Measurements from ENCODE around the gene LPAR2. TPM values are rescaled to one million over a fixed set of nuclear protein-coding genes. Genes with fewer than 3 reads are reported as not detected.
A peak's percentile ranks its signal among the peaks of the same experiment; 100 is the strongest.

The LPAR2 gene
- total and polyA plus RNA-seq, 10 of the 15 experiments (the other 5 are each of a cell fraction or from before 2014, with no cell fraction given) = 0.98 to 23.8 (median 10.2) TPM

- TF ChIP-seq SMC3 (IDR thresholded peaks at IDR 0.05; ENCODE audit: borderline replicate concordance, low read length) (no peak), PAX8 (IDR thresholded peaks at IDR 0.05) (no peak), EZH2 (IDR thresholded peaks at IDR 0.05; ENCODE audit: borderline replicate concordance, control insufficient read depth, low read depth, low read length) (no peak), MYB (IDR thresholded peaks at IDR 0.05; ENCODE audit: borderline replicate concordance, low read depth, low read length) (no peak), IRF5 (IDR thresholded peaks at IDR 0.05; ENCODE audit: borderline replicate concordance) (no peak), SMAD5 (IDR thresholded peaks at IDR 0.05; ENCODE audit: low read depth) (no peak), SIX5 (IDR thresholded peaks at IDR 0.05; ENCODE audit: low read depth, low read length, severe bottlenecking) (no peak), FOS (IDR thresholded peaks at IDR 0.05; ENCODE audit: borderline replicate concordance, extremely low read depth, insufficient read length) (no peak), BMI1 (IDR thresholded peaks at IDR 0.05; ENCODE audit: borderline replicate concordance) (no peak), TCF3 (IDR thresholded peaks at IDR 0.05; ENCODE audit: borderline replicate concordance, insufficient read depth, low read depth, low read length) (no peak), ZNF207 (IDR thresholded peaks at IDR 0.05; ENCODE audit: borderline replicate concordance) (no peak), TCF12 (IDR thresholded peaks at IDR 0.05; ENCODE audit: low read depth, low read length) (0 out of 2 replicates have a peak, but pooled peaks have one; percentile 9), E2F4 (IDR thresholded peaks at IDR 0.05; ENCODE audit: low read depth, low read length) (no peak), ZNF274 (IDR thresholded peaks at IDR 0.05; ENCODE audit: insufficient read depth, insufficient read length) (no peak), SREBF2 (IDR thresholded peaks at IDR 0.05; ENCODE audit: low read length) (no peak), IKZF1 (conservative IDR thresholded peaks at IDR 0.05) (peak; percentile 66), RAD51 (IDR thresholded peaks at IDR 0.05) (peak; percentile 29; the same call in 1 of the 2 replicates), TARDBP (IDR thresholded peaks at IDR 0.05; ENCODE audit: borderline replicate concordance) (no peak)
- TF ChIP-seq, protein P1, sequence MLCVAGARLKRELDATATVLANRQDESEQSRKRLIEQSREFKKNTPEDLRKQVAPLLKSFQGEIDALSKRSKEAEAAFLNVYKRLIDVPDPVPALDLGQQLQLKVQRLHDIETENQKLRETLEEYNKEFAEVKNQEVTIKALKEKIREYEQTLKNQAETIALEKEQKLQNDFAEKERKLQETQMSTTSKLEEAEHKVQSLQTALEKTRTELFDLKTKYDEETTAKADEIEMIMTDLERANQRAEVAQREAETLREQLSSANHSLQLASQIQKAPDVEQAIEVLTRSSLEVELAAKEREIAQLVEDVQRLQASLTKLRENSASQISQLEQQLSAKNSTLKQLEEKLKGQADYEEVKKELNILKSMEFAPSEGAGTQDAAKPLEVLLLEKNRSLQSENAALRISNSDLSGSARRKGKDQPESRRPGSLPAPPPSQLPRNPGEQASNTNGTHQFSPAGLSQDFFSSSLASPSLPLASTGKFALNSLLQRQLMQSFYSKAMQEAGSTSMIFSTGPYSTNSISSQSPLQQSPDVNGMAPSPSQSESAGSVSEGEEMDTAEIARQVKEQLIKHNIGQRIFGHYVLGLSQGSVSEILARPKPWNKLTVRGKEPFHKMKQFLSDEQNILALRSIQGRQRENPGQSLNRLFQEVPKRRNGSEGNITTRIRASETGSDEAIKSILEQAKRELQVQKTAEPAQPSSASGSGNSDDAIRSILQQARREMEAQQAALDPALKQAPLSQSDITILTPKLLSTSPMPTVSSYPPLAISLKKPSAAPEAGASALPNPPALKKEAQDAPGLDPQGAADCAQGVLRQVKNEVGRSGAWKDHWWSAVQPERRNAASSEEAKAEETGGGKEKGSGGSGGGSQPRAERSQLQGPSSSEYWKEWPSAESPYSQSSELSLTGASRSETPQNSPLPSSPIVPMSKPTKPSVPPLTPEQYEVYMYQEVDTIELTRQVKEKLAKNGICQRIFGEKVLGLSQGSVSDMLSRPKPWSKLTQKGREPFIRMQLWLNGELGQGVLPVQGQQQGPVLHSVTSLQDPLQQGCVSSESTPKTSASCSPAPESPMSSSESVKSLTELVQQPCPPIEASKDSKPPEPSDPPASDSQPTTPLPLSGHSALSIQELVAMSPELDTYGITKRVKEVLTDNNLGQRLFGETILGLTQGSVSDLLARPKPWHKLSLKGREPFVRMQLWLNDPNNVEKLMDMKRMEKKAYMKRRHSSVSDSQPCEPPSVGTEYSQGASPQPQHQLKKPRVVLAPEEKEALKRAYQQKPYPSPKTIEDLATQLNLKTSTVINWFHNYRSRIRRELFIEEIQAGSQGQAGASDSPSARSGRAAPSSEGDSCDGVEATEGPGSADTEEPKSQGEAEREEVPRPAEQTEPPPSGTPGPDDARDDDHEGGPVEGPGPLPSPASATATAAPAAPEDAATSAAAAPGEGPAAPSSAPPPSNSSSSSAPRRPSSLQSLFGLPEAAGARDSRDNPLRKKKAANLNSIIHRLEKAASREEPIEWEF (IDR thresholded peaks at IDR 0.05; ENCODE audit: insufficient replicate concordance, low read depth, low read length) = no peak
- TF ChIP-seq, protein P2, sequence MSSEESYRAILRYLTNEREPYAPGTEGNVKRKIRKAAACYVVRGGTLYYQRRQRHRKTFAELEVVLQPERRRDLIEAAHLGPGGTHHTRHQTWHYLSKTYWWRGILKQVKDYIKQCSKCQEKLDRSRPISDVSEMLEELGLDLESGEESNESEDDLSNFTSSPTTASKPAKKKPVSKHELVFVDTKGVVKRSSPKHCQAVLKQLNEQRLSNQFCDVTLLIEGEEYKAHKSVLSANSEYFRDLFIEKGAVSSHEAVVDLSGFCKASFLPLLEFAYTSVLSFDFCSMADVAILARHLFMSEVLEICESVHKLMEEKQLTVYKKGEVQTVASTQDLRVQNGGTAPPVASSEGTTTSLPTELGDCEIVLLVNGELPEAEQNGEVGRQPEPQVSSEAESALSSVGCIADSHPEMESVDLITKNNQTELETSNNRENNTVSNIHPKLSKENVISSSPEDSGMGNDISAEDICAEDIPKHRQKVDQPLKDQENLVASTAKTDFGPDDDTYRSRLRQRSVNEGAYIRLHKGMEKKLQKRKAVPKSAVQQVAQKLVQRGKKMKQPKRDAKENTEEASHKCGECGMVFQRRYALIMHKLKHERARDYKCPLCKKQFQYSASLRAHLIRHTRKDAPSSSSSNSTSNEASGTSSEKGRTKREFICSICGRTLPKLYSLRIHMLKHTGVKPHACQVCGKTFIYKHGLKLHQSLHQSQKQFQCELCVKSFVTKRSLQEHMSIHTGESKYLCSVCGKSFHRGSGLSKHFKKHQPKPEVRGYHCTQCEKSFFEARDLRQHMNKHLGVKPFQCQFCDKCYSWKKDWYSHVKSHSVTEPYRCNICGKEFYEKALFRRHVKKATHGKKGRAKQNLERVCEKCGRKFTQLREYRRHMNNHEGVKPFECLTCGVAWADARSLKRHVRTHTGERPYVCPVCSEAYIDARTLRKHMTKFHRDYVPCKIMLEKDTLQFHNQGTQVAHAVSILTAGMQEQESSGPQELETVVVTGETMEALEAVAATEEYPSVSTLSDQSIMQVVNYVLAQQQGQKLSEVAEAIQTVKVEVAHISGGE (CRISPR knock-in tag; IDR thresholded peaks at IDR 0.05) = no peak
Observed at GRCh38 chr19:19591133-19591825, 36.7 kb downstream of the LPAR2 start (continued).

All from GM12878 (cell line).